HG03280 (cell line): ENCODE results near the gene FMNL2.
"Not testable (repeated sequence)": the region's sequence is repeated elsewhere in the genome, so short reads cannot be mapped to it uniquely, and the experiment has no call there.

Experiments
- ATAC-seq: cut with Tn5 transposase; IDR thresholded peaks from one replicate; pipeline ENCODE4 v1.9.1; 2021; ENCODE audit warnings: mild to moderate bottlenecking, moderate library complexity; ENCODE audit not compliant: unreplicated experiment

The FMNL2 gene

DNA sequence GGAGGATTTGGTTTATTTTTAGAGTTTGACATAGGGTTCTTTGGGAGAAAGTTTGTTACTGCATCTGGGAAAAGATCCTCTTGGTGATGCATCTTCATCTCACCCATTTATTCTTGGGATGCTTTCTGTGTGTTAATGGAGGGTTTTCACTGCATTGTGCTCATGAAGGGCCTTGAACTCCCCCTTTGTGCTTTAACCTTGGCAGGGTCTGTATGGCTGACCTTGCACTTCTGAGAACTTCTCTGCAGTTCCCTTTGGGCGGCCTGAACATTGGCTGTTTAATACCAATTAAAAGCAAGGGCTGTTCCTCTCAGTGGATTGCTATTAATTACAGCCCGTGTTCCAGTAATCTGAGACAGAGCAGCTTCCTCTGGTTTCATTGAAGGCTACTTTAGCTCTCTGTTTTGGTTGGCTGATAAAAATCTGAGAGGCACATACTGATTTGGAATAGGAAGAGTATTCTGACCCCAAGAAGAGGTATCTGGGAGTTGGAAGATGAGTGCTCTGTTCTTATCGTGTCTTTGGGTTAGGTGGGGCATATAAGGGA, 37.5 kb downstream of the FMNL2 start:
- no peak for ATAC-seq

DNA sequence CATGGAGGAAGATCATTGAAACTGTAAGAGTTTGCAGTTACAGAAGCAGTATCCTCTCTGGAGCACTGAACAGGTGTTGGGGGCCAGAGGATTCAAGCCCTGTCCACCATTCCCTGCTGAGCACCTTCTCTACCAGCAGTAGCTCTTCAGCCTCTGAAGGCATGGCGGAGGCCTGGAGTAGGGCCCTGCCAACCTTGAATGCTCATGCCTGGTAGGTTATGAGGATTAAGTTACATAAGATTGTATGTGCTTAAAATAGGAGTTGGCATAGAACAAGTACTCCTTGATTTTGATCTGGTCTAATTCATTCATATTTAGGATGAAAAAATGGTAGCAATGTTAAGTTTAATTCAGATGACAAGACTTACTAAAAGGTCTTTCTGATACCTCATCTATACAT, 40.2 kb downstream of the FMNL2 start:
- ATAC-seq: no peak

DNA sequence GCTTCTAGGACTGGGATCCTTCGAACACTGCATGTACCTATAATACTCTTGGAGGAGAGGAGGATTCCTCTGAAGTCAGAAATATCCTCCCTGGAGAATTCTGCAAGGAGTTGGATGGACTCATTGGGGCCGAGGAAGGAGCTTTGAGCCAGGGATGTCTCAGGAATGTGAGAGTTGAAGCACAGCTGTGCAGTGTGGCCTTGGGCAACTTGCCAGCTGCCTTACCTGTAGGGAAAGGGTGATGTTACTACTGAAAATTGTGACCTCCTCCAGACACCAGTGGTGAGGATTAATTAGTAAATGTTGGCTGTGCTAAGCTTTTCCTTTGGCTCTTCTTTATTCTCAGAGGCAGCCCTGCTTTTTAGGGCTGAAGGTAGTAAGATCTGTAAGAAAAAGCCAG, 41.4 kb downstream of the FMNL2 start:
- no peak for ATAC-seq

DNA sequence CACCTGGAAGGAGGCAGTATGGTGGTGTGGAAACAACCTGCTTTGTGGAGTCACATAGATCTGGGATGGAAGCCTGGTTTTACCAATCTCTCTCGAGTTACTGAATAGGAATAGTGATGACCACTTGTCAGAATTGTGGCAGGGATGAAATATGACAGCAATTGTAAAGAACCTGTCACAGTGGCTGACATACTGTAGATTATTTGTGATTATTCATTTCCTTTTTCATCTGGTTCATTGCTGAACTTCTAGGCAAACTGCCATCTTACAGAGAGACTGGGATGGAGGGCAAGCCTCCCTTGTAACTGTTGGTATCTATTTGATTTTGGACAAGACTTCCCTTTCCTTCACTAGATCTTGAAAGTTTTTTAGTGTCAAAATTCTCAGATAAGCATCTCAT, 42.0 kb downstream of the FMNL2 start:
- ATAC-seq: no peak

DNA sequence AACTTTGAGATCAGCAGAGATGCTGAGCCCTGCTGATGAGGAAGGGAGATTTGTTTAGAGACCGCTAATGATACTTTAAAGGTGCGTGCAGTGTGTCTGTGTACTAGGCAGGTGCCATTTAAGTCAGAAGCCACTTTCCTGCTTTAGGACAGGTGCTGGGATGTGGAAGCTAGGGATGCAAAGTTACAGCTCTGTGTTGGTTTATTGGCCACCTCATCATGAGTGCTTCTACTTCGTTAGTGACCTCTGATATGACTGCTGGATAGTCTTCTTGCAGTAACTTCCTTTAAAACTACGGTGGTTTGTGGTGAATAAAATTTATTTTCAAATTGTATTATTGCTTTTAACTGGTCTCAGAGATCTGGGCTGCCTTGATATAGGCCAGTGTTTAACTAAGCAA, 44.1 kb downstream of the FMNL2 start:
- ATAC-seq: no peak

DNA sequence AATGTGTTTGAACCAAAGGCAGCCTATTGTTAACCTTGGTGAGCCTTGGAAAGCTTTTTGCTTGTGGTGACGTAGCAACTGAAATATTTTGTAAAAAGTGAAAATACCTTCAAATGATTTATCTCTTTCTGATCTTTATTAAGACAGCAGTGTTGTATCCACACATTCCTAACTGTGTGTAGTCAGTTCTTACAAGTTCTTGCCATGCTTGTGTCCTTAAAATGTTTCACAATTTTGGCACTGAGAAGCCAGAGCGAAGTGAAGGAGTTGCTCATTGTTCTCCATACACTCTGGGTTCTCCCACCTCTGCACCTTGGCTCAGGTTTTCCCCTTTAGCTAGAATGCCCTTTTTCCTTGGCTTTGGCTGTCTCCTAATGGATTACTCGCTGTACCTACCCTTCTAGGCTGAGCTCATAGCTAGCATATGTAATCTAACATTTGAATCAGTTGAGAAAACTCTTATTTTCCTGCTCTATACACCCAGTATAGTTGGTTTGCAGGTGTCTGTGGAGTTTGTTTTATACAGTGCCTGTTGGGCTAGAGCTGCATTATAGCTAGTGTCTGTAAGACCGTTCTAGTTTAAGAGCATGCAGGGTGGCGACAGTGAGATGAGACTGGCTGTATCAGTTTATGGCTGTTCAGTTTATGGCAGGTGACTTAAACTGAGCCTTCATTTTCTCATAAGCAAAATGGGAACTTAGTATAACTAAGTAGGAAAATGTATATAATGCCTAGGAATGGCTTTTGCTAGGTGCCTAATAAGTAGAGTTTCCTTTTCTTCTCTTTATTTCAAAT, 45.5 kb downstream of the FMNL2 start:
- no peak for ATAC-seq

DNA sequence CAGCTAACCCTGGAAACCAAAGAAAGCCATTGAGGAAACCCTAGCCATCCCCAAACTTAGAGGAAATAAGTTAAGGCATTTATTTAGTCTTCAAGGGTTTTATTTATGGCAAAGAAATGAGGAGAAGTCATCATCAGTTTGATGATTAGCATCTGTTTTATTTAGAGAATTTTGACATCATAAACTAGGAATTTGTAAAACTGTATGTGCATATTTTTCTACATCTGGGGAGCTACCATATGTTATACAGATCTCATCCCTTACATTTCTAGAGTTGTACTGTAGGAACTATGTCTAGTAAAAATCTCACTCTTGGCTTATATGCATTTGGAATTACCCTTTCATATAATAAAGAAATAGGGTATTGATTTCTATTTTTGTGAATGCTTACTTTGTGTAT, 48.7 kb downstream of the FMNL2 start:
- no peak for ATAC-seq

DNA sequence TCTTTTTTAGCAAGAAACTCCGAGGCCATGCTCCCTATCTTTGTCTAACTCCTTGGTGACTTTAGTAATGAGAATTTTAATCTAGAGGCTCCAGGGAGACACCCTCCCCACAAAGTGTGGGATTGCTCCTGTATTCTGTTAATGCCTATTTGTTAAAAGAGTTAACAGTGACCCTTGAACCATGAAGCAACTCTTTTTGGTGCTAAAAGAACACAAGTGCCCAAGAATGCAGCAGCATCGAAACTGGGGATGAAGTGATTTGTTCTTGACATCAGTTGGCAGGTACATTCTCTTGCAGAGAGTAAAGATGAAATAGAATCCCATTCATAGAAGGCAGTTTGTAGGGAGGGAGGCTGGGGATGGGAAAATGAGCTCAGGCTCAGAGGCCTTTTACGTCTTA, 50.0 kb downstream of the FMNL2 start:
- no peak for ATAC-seq

DNA sequence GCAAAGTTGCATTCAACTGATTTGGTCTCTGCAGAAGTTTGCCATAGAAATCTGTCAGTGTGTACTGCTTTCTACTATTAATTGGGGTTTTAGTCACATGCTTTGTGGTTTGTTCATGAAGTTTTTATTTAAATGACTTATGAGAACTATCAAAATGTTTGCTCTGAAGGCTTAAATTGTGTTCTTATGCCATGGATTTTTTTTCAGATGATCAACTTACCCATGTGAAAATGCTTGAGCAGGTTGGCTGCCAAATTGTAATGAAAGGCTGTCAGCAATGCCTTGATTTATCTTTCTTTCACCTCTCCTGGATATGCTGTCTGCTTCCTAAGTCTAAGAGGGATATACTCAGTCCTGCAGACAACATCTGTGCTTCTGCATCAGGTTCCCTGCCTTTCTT, 50.7 kb downstream of the FMNL2 start:
- ATAC-seq: no peak

DNA sequence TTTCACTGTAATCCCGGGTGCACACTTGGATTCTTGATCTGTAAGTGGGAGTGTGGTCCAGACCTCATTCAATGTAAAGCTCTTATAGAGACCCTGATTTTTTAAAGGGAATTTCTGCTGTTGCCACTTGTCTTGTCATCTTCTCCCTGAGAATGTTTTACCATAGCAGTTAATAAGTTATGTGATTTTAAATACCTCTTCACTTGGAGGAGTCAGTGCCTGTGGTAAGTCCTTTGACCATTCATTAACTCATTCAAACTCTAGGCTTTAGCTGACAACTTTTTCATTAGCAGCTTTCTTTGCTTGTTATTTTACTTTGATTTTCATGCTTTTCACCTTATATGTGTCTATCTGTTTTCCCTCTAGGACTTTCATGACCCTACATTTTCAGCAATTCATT, 51.3 kb downstream of the FMNL2 start:
- ATAC-seq: no peak

DNA sequence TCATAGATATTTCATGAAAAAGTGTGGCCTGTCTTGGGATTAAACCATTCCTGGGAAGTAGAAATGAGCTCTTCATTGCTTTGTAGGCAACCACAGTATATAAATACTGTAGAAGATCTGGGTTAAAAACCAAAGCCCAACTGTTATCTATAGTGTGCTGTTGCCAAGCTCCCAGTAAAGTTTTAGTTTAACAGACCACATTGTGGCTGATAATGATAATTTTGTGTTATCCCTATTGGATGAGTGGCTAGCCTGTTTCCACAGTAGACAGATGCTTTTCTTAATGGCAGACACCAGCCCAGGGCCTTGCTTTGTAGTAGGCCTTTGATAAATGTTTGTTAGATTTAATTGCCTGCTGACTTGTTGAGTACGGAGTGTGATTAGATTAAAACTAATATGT, 52.1 kb downstream of the FMNL2 start:
- ATAC-seq: no peak

DNA sequence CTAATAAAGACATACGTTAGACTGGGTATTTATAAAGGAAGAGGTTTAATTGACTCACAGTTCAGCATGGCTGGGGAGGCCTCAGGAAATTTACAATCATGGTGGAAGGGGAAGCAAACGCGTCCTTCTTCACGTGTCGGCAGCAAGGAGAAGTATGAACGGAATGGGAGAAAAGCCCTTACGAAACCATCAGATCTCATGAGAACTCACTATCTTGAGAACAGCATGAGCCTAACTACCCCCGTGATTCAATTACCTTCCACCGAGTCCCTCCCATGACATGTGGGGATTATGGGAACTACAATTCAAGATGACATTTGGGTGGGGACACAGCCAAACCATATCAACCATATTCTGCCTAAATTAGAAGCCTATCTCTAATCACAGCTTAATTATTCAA, 53.3 kb downstream of the FMNL2 start:
- not testable (repeated sequence) for ATAC-seq

DNA sequence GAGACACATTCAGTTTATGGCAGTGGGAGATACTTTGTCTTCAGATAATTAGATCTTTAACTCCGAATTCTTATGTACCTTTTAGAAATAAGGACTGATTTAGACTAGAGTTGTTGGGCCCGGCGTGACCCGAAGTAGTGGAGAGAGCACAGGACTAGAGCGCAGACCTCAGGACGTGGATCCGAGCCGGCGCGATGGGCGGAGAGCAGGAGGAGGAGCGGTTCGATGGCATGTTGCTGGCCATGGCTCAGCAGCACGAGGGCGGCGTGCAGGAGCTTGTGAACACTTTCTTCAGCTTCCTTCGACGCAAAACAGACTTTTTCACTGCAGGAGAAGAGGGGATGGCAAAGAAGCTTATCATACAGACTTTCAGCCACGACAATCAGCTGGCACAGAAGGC, 54.5 kb downstream of the FMNL2 start:
- ATAC-seq: no peak

DNA sequence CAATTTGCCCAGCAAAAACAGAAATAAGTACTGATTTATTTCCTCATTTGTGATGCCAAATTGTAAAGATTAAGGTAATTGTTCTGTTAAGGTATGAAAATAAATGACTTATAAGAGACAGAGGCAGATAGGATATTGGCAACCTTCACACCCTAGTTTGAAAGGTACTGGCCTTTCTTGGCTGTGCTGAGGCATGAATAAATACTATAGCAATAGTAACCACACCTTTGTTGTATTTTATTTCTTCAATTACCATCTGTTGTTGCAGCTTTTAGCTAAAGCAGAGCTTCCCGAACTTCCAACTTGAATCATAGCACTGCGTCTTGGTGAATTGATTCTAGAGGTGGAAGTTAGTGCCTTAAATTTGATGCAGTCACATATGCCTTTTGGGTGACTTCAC, 55.9 kb downstream of the FMNL2 start:
- ATAC-seq: no peak

DNA sequence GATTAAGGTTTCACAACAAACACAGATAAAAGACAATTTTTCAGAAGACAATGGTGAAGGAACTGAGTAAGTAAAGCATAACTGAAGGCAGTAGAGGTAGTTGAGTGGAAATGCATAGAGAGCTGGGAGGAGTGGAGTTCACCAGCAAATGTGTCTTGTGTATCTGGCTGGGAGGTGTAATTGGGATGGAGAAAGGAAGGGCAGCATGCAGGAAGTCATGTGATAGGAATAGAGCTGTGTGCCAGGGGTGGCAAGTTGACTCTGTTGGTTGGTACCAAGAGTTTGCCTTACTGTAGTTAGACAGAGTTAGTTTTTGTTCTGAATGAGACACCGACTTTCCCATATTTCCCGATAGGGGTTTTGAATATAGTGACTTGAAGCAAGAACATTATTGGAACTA, 56.3 kb downstream of the FMNL2 start:
- ATAC-seq: no peak

DNA sequence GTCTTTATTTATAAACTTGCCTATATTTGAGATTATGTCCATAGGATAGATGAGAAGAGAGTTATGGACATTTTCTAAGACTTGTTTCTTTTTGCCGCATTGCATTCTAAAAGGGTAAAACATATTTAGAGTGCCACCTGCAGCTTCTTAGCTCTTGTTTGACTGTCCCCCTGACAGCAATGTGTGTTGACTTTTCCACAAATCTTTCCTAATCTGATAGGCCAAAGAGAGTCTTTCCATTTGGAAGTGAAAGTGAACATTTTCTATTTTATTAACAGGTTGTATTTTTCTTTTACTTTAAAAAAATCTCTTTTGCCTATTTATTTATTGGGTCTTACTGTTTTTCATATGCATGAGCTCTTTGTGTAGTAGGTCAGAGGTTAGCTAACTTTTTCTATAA, 58.4 kb downstream of the FMNL2 start:
- no peak for ATAC-seq

DNA sequence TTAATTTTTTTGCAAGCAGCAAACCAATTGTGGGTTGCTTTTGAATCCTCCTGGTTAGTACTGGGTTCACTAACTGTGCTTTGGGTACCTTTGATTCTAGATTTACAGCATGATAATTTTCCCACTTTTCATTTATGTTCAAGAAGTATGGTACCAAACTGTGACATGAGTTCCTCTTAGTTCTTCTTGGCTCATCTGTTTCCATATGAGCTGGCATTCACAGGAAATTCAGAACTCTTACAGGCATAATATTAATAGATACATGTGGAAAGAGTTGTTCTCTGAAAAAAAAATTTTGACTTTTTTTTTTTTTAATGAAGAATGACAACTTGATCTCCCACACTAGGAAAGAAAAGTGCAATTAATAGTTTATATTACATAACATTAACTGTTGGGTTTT, 59.4 kb downstream of the FMNL2 start:
- ATAC-seq: no peak

DNA sequence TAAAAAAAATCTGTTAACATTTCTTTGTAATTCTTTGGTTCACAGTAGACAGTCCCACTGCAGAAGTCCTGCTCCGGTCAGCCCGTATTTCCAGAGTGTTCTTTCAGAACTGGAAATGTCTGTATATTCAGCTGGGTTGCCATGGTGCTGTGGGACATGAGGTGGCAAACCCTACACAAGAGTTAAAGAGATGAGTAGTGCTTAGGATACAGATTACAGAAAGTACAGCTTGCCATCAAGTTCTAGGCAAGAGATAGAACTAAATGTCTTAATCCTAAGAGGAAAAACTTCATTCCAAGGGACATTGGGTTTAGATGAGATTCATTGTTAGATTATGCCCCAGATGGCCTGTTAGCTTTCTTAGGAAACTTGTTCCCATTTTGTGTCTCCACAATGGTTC, 60.1 kb downstream of the FMNL2 start:
- ATAC-seq: no peak

DNA sequence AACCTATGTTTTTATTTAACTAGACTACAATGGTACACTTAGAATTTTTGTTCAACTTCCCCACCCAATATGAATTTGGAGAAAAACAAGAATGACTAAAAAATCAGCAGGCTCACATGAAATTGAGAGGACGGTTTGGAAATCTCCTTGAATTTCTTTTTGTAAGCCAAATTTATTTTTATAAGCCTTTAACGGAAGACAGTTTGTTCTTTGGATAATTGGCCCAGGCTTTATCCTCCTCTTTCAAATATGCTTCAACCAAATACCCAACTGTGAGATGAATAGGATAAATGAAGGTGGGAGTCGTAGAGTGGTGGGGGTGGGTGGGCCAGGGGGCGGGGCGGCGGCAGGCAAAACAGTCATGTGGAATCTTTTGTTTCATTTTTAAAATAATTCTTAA, 60.6 kb downstream of the FMNL2 start:
- no peak for ATAC-seq

DNA sequence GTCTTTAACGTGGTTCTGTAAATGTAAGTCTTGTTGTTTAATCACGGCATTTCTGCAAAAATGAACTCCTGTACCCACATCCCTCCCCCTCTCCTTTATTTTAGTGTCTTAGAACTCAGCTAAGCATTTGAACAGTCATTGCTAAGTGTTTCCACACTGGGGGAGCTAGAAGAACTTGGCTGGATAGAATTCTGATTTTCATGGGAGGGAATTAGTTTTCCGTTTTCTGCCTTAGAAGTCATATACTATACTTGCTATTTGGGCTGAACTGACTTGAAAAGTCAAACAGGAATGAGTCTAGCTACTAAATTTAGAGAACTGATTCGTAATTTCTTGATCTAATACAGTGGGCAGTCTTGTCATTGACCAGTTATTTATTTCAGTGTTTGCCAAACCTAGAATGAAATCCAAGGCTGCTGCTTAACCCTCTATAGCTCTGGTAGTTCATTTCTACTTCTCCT, 61.1 kb downstream of the FMNL2 start:
- ATAC-seq: no peak

DNA sequence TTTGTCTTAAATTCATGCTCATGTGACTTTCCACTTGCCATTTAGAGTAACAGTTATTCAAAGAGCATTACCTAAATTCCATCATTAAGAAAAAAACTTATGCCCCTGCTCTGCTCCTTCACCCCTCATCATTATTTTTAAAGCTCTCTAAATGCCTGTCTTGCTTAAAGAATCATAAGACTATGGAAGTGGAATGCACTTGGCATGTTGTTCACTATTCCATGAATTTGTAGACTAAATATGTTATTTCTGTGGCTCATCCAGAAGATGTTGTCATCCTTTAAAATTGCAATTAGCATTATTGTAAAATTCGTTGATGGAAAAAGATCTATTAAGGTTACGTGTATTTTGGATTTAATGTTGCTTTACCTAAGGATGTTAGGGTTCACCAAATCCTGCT, 61.8 kb downstream of the FMNL2 start:
- no peak for ATAC-seq

DNA sequence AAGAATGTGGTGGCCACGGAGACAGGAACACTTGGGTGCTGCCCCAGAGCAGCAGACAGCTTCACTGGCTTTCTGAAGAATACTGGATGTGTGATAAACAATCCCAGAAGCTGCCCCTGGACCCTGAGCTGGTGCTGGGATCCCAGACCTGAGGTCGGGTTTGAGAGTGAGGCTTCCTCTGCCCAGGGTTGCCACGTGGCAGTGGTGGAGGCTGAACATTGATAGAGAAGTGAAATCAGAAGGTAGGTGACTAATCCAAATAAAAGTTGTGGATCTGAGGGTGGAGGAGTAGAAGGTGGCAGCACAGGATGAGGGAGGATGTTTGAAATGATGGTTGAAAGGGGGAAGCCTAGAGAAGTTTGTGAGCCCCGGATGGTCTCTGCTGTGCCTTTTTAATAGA, 64.0 kb downstream of the FMNL2 start:
- ATAC-seq: no peak
